HL-60/S4 (cell line): ENCODE results near the gene CRKL.

Experiments used
- in situ Hi-C: fragments of 300-500 bp; cut with MboI; formaldehyde crosslinking; loops from 2 replicates; pipeline ENCODE4 v1.14.3; 2022; ENCODE audit warnings: low sequenced_read_pairs

The CRKL gene

GRCh38 chr22:20951151-20951931 lies 34.1 kb downstream of the CRKL start:
- in situ Hi-C loops, result no loop called here

DNA sequence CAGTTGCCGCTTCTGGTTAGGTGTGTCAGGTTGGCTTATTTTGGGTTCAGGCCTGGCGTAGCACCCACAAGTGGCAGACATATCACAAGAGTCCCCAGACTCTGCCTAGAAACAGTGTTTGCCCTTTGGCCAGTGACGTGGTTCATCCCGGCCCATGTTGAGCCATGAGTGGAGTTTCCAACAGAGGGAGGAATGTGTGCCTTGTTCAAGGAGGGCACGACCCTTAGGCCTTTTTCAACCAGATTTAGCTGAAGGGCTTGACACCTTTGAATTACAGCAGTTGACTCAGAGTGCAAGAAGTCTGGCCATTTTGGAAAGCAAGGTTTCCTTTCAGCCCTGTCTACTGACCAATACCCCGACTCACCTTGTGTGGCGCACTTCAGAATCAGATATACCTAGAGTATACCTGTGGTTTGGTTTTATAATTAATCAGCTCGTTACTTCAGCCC lies 34.7 kb downstream of the CRKL start:
- in situ Hi-C loops, result no loop called here

DNA sequence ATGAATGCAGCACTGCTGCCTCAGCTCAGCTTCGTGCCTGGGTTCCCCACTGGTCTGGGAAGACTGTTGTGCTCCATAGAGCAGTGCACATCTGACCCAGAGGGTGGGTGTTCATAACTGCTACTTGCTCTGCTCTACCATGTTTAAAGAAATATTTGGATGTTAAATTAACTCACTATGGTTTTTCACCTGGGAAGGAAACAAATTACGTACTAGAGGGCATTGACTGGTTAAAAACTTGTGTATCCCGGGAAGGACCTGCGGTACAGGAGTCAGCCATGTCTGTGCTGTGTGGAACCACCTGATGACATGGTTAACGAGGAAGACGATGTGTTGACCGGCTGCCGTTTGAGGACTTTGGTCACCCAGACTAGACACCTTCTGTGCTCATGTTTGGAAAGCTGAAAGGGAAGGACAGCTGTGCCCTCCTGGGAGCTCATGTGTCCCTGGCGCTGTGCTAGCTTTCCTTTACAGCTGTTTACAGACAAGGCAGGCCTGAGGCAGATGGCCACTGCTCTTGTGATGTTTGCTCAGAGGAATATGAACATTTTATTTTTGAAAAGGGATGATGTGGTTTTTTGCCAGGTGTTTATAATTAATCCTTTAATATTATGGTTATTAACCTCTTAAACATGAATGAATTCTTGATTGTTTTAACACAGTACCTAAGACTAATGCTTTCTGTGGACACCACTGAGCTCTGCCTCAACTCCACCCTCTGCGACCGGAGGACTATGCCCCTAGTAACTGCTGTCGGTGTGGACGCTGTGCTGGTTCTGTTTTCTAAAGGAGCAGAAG lies 35.5 kb downstream of the CRKL start:
- in situ Hi-C loops, result no loop called here

DNA sequence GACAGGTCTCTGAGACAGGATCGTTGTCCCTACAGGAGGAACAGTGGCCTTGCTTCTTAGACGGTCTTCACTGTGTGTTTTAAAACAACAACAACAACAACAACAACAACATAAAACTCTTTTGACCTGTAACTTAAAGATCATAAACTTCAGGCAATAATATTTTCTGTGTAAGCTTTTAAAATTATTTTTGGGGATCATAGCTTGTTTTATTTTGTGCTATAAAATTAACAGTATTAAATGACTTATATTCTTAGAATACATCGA lies 36.1 kb downstream of the CRKL start:
- in situ Hi-C loops, result no loop called here

DNA sequence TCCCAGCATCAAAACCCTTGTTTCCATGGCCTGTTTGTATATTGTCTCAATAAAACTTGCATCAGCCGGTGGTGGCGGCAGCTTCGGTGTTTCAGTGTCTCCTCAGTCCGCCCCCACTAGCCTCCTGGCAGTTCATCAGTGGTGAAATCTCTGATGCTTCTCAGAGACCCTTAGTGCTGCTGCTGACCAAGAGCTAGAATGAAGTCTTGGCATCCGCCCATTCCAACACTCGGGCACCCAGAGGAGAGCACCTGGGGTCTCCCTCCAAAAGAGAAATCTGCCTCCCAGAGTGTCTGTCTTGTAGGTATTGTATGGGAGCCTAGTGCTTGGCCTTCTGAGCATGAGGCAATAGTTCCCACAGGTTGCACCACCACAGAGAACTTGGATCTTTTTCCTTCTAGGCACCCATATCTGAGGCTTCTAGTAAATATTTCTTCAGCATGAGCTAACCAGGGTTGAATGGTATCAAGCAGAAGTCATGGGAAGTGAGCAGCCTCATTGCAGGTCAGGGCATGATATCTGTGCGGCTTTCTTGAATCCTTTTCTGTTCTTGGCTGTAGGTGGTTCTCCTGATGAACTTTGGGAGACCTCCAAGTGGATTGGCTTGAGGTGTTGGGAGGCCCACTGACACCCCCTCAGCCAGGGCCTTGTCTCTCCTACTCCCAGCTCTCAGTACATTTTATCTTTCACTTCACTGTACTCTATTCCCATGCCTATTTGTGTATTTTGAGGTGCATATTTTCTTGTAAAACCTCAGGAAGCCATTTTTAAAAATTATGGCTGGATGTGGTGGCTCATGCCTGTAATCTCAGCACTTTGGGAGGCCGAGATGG lies 36.7 kb downstream of the CRKL start:
- in situ Hi-C loops, result no loop called here

- in situ Hi-C loops, result no loop called here
Observed at GRCh38 chr22:20955548-20955947, 38.3 kb downstream of the CRKL start.

DNA sequence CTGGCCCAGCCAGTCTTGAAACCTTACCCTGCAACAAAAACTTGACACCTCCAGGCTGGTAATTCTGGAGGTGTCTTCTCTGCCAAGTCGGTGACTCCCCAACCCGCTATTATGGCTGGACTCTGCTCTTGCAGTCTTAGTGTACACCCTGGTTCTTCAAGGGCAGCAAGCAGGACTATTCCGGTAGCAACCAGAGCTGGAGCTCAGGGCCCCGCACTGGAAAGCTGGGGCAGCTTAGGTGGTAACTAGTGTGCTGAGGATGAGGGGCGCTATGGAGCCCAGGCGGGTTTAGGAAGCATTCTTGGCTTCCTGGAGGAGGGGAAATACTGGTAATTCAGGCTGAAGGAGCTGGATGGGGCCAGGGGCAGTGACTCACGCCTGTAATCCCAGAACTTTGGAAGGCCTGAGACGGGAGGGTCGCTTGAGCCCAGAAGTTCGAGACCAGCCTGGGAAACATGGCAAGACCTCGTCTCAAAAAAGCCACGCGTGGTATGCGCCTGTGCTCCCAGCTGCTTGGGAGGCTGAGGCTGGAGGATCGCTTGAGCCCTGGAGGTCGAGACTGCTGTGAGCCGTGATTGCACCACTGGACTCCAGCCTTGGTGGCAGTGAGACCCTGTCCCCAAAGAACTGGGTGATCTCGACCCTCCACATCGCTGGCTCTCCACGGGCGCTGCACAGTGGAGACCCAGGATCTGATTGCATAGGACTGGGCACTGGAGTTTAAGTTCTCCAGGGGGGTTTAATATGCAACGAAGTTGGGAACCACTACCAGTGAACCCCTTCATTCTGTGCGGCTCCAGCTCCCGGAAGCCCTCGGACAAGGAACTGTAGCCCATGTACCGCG lies 39.3 kb downstream of the CRKL start:
- in situ Hi-C loops, result no loop called here

DNA sequence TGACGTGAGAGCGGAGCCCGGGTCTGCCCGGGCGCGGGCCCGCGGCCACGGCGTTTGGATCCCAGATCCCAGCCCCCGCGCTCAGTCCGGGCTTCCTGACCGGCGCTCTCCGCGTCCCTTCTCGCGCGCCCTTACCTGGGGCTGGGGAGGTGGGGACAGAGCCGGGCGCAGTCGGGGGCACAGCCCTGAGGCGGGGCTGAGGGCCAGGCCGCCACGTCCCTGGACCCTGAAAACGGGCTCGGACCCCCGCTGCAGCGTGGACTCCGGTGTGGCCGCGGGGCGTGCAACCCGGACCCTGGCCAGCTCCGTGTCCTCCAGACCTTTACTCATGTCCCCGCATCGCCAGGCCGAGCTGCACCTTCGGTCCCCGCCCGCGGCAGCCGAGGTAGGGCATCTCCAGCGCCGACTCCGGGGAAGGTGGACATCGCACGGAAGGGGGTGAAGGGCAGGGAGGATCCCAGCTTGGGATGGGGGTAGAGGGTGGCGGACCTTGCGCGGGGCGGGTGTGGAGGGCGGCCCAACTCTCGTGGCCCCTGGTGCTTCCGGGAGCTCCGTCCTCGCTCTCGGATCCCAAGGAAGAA lies 40.0 kb downstream of the CRKL start:
- in situ Hi-C loops, result no loop called here

GRCh38 chr22:20957683-20958431 lies 40.6 kb downstream of the CRKL start:
- in situ Hi-C loops, result no loop called here

GRCh38 chr22:20959578-20960461 lies 42.6 kb downstream of the CRKL start:
- in situ Hi-C loops, result no loop called here

DNA sequence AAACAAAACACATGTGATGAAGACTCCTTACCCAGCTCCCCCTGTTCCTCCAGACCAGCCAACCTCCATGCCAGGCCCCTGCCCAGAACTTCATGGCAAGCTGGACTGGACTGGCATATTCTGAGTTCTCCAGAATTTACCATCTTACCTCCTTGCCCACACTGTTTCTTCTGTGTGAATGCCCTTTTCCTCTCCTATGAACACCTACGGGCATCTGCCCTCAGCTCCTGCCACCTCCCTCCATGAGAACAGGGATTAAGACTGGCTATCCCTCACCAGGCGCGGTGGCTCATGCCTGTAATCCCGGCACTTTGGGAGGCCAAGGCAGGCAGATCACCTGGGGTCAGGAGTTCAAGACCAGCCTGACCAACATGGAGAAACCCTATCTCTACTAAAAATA lies 43.4 kb downstream of the CRKL start:
- in situ Hi-C loops, result no loop called here

- in situ Hi-C loops, result no loop called here
Observed at GRCh38 chr22:20962491-20962945, 45.3 kb downstream of the CRKL start.

DNA sequence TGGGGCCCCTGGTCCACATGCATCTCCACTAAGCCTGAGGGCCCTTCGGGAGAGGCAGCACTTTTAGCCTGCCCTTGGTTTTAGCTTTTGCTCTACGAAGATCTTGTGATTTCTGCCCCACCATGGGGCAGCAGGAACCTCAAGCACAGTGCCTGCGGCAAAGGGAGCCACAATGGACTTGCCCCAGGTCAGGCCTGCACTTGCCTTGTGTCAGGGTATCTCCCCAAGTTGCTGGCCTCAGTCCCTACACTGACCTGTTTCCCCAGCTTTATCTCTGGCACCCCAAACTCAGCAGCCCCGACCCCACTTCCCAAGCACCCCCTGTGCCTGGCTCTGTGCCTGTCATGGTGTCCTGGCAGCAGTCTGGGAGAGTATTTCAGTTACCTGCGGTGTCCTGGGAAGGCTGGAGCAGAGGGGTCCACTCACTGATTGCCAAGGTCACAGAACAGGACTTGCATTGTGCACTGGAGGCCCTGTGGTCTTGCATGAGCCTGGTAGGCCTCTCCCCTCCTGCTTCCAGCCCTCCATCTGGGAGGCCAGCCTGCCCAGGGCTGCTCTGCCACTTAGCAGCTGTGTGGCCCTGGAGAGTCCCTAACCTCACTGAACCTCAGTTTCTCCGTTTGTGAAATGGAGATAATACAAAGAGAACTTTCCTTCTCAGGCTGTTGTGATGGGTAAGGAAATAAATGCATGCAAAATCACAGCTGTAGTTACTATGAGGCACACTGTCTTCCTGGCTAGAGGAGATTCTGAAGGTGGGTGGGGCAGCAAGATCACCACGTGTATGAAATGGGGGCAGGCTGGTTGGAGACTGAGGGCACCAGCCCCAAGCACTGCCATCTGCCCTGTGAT lies 46.2 kb downstream of the CRKL start:
- in situ Hi-C loops, result no loop called here

GRCh38 chr22:20964090-20964798 lies 47.0 kb downstream of the CRKL start:
- in situ Hi-C loops, result no loop called here

- in situ Hi-C loops, result no loop called here
Observed at GRCh38 chr22:20964799-20965103, 47.5 kb downstream of the CRKL start.

DNA sequence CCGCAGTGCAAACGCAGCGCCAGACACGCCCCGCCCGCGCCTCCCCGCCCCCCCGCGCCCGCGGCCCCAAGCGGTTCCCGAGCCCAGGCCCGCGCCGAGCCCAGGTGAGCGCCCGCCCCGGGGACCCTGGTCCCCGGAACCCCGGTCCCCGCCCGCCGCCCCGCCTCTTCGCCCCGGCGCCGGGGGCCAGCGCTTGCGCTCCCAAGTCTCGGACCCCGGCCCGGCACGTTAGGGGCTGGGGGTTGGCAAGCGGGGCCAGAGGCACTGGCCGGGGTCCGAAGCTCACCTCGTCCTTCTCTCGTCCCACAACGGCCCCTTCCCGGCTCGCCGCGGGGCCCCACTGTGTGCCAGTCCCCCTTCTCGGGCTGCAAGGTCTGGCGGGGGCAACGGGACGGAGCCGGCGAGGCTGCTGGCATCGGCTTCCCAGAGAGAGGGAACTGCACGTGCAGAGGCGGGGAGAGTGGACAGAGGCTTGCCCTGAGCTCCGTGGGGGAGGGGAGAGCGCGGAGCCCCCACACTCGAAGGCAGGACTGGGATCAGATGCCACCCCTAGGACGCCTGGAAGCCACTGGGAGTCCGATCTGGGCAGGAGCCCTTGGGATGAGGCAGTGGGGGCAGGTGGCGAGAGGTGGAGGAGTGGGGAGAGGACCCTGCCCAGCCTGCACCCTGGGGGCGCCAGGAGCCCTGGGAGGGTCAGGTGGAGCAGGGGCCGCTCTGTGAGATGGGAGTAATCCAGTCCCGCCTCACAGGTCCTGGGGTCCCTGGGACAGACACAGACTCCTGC lies 48.1 kb downstream of the CRKL start:
- in situ Hi-C loops, result no loop called here
